HepG2 (cell line): ENCODE results near the gene OR5A1. TPM values are rescaled to one million over a fixed set of nuclear protein-coding genes. Genes with fewer than 3 reads are reported as not detected.
"Not testable (repeated sequence)": the region's sequence is repeated elsewhere in the genome, so short reads cannot be mapped to it uniquely, and the experiment has no call there.

ENCODE experiments used
- ATAC-seq: fragments of 200-7000 bp; cut with Tn5 transposase; 3 replicates; pipeline ENCODE4 v1.9.1; 2020; ENCODE audit warnings: mild to moderate bottlenecking, moderate library complexity
- BruUV-seq: library from RNA; stranded (reverse); fragments of 400-500 nt; replicated peaks from 2 replicates; lab custom pipeline; 2021; lab: Mats Ljungman, UMichigan
- CTCF ChIA-PET: fragments of 300-600 bp; formaldehyde crosslinking; extraction: SDS; loops from one replicate; lab custom pipeline; 2021; ENCODE audit warnings: low total read pairs, inconsistent platforms, low intra/inter-chr PET ratio; lab: Yijun Ruan, JAX
- POLR2A ChIA-PET: fragments of 350-600 bp; sonication (Branson Sonifier 250); formaldehyde crosslinking; loops from one replicate; lab custom pipeline; 2020; ENCODE audit warnings: antibody characterized with exemption, inconsistent platforms; lab: Yijun Ruan, JAX
- DNase-seq: peaks from one replicate; pipeline ENCODE4 v3.0.0-alpha.2; 2015; ENCODE audit warnings: low spot score
- FAIRE-seq: peaks from 3 replicates; lab custom pipeline; 2011; peaks lifted over from hg19 to GRCh38; lab: Jason Lieb, UNC
- H2AFZ ChIP-seq: one replicate; pipeline ENCODE4 v1.6.1; 2011; ENCODE audit warnings: low read length, inconsistent platforms
- H3K27ac ChIP-seq: fragments of 300-600 bp; 3 replicates; pipeline ENCODE4 v1.8.0; 2011; ENCODE audit warnings: mixed run types, mild to moderate bottlenecking, mixed read lengths, low read length, inconsistent platforms; ENCODE audit not compliant: insufficient read depth; ENCODE audit errors: extremely low read length
- H3K27me3 ChIP-seq, 2 experiments: fragments of 200-600 bp in 1 of 2; 2 replicates in 1 of 2; 3 replicates in 1 of 2; pipeline versions ENCODE4 v1.6.0 to v1.8.0; 2011; ENCODE audit warnings: low read length in 2 of 2, mild to moderate bottlenecking in 2 of 2, moderate library complexity in 2 of 2, inconsistent platforms in 1 of 2; ENCODE audit not compliant: insufficient read depth in 2 of 2, control insufficient read depth in 1 of 2
- H3K36me3 ChIP-seq, 2 experiments: fragments of 200-600 bp in 1 of 2; replicated peaks in 1 of 2; 2 replicates in 1 of 2; 3 replicates in 1 of 2; pipeline versions ENCODE4 v1.5.1 to v1.8.0; 2011; ENCODE audit warnings: low read length in 2 of 2, inconsistent platforms in 1 of 2; ENCODE audit not compliant: insufficient read depth in 2 of 2, control insufficient read depth in 1 of 2
- H3K4me1 ChIP-seq: 2 replicates; pipeline ENCODE4 v1.5.1; 2012; ENCODE audit warnings: low read length, inconsistent platforms; ENCODE audit not compliant: insufficient read depth
- H3K4me2 ChIP-seq: 2 replicates; pipeline ENCODE4 v1.6.0; 2011; ENCODE audit warnings: low read depth, low read length, inconsistent platforms
- H3K4me3 ChIP-seq, 3 experiments: fragments of 200-600 bp in 1 of 3; sonication (generic), shearing (Covaris generic) in 1 of 3; replicated peaks in 1 of 3; 2 replicates each; pipeline ENCODE4 v1.5.1; 2011 to 2016; ENCODE audit warnings: low read length in 3 of 3, inconsistent platforms in 2 of 3, low read depth in 2 of 3, mild to moderate bottlenecking in 2 of 3, control low read depth in 1 of 3, mixed read lengths in 1 of 3; ENCODE audit not compliant: insufficient read depth in 1 of 3
- H3K79me2 ChIP-seq: one replicate; pipeline ENCODE4 v1.6.1; 2011; ENCODE audit warnings: low read length, inconsistent platforms; ENCODE audit not compliant: insufficient read depth
- H3K9ac ChIP-seq: 2 replicates; pipeline ENCODE4 v1.6.0; 2011; ENCODE audit warnings: mild to moderate bottlenecking, low read depth, low read length, inconsistent platforms; ENCODE audit not compliant: insufficient read depth
- H3K9me3 ChIP-seq: 2 replicates; pipeline ENCODE4 v1.5.1; 2012; ENCODE audit warnings: mild to moderate bottlenecking, low read length
- H4K20me1 ChIP-seq: 2 replicates; pipeline ENCODE4 v1.6.0; 2011; ENCODE audit warnings: inconsistent platforms, mild to moderate bottlenecking, low read length, moderate library complexity; ENCODE audit not compliant: insufficient read depth
- DNMT1 ChIP-seq: sonication (generic); formaldehyde crosslinking; IDR thresholded peaks from 2 replicates; pipeline ENCODE4 v1.5.1; 2020; ENCODE audit warnings: mild to moderate bottlenecking, missing genetic modification reagents
- FOXK2 ChIP-seq: fragments of 450-650 bp; IDR thresholded peaks from 2 replicates; pipeline ENCODE4 v1.6.1; 2016
- KIAA2018 ChIP-seq: sonication (generic); formaldehyde crosslinking; IDR thresholded peaks from 2 replicates; pipeline ENCODE4 v1.5.0; 2020; ENCODE audit warnings: mild to moderate bottlenecking, missing genetic modification reagents, borderline replicate concordance
- MAFG ChIP-seq: sonication (generic); formaldehyde crosslinking; IDR thresholded peaks from 2 replicates; pipeline ENCODE4 v1.5.1; 2020; ENCODE audit warnings: mild to moderate bottlenecking, missing genetic modification reagents
- NFKB2 ChIP-seq: sonication (generic); formaldehyde crosslinking; IDR thresholded peaks from 2 replicates; pipeline ENCODE4 v1.4.0; 2020; ENCODE audit warnings: missing genetic modification reagents, borderline replicate concordance
- RARG ChIP-seq: sonication (generic); formaldehyde crosslinking; IDR thresholded peaks from 2 replicates; pipeline ENCODE4 v1.4.0; 2020; ENCODE audit warnings: low read depth, mild to moderate bottlenecking, missing genetic modification reagents
- SUZ12 ChIP-seq: fragments of 150-350 bp; IDR thresholded peaks from 2 replicates; pipeline ENCODE4 v1.6.1; 2014; ENCODE audit warnings: low read depth, low read length
- ZNF451 ChIP-seq: sonication (generic); formaldehyde crosslinking; IDR thresholded peaks from 2 replicates; pipeline ENCODE4 v1.5.0; 2020; ENCODE audit warnings: mild to moderate bottlenecking, missing genetic modification reagents
- WGBS: methylation state at CpG from one replicate; pipeline ENCODE4 v1.1.6; 2017; ENCODE audit warnings: low lambda C conversion rate; 5-methylcytosine and 5-hydroxymethylcytosine counted together
- in situ Hi-C: cut with HindIII; loops from 2 replicates; pipeline ENCODE4 v1.10.0; 2017; ENCODE audit warnings: low pct_unique_long_range_greater_than_20kb; ENCODE audit not compliant: extremely low pct_ligation_motif_present
- intact Hi-C: fragments of 100-400 bp; cut with micrococcal nuclease; formaldehyde crosslinking; loops from one replicate; pipeline ENCODE4 v1.10.0; 2022; ENCODE audit not compliant: unreplicated experiment
- polyA plus RNA-seq, 8 experiments: library from polyadenylated mRNA; depleted of rRNA in 3 of 8; stranded (reverse) in 7 of 8; unstranded in 1 of 8; fragments of >200 nt; fragmentation: Illumina TruSeq in 4 of 8; extraction: Trizol in 4 of 8; gene quantifications; 2 replicates each; pipeline versions ENCODE4 v1.2.1 to v1.2.3, GENCODE V29; 2011 to 2016; ENCODE audit warnings: low read depth in 4 of 8, missing spikeins in 1 of 8, mixed read lengths in 1 of 8; ENCODE audit not compliant: insufficient read depth in 1 of 8
- total RNA-seq, 5 experiments: library from RNA; depleted of rRNA; stranded (reverse); fragments of >200 nt; fragmentation: Illumina TruSeq; extraction: Trizol; gene quantifications; 2 replicates each; pipeline ENCODE4 v1.2.3, GENCODE V29; 2016; ENCODE audit warnings: low read depth in 1 of 5

The OR5A1 gene
- total and polyA plus RNA-seq, 2 of the 13 experiments (the other 11 are each of a cell fraction or from before 2014, with no cell fraction given): not detected

GRCh38 chr11:59437770-59438169, 1.5 kb downstream of the OR5A1 start (continued):
- TF ChIP-seq KIAA2018 (CRISPR knock-in tag) (no peak), RARG (CRISPR knock-in tag) (no peak), ZNF451 (CRISPR knock-in tag) (no peak), FOXK2 (no peak), DNMT1 (CRISPR knock-in tag) (no peak), NFKB2 (CRISPR knock-in tag) (no peak), SUZ12 (no peak), MAFG (CRISPR knock-in tag) (no peak)

GRCh38 chr11:59445624-59446023, 9.4 kb downstream of the OR5A1 start:
- H3K9ac ChIP-seq, H3K4me2 ChIP-seq, H2AFZ ChIP-seq, CTCF ChIA-PET, H3K9me3 ChIP-seq, FAIRE-seq, intact Hi-C loops, in situ Hi-C loops, H3K4me1 ChIP-seq, ATAC-seq, H3K27ac ChIP-seq, H3K79me2 ChIP-seq, DNase-seq, H3K4me3 ChIP-seq, H3K36me3 ChIP-seq, H3K27me3 ChIP-seq, BruUV-seq, H4K20me1 ChIP-seq, POLR2A ChIA-PET: not testable (repeated sequence)
- 0% methylated on average over 1 of the region's 1 CpG for WGBS
